NCI-H187 treated with DMSO at 0.1 percent for 48 hours (cell line): ENCODE measurements around the gene TSPAN3.

Experiments
- DNase-seq: peaks from one replicate; lab custom pipeline; 2025; lab: John Stamatoyannopoulos, UW

The TSPAN3 gene

GRCh38 chr15:77009646-77010311 lies 61.1 kb downstream of the TSPAN3 start:
- DNase-seq = no peak

- no peak for DNase-seq
Measured at GRCh38 chr15:77009176-77009575, 61.7 kb downstream of the TSPAN3 start.

GRCh38 chr15:77004189-77004588 lies 66.7 kb downstream of the TSPAN3 start:
- DNase-seq = no peak

GRCh38 chr15:77002954-77003912 lies 67.7 kb downstream of the TSPAN3 start:
- no peak for DNase-seq

GRCh38 chr15:77002436-77002835 lies 68.5 kb downstream of the TSPAN3 start:
- DNase-seq = no peak

GRCh38 chr15:77001966-77002365 lies 68.9 kb downstream of the TSPAN3 start:
- no peak for DNase-seq

GRCh38 chr15:77001351-77001750 lies 69.6 kb downstream of the TSPAN3 start:
- DNase-seq = no peak

GRCh38 chr15:76999996-77000395 lies 70.9 kb downstream of the TSPAN3 start:
- no peak for DNase-seq

- DNase-seq = no peak
Measured at GRCh38 chr15:76998663-76999285, 72.1 kb downstream of the TSPAN3 start.

GRCh38 chr15:76996526-76997401 lies 74.1 kb downstream of the TSPAN3 start:
- no peak for DNase-seq

- DNase-seq = no peak
Measured at GRCh38 chr15:76996076-76996525, 74.8 kb downstream of the TSPAN3 start.

- DNase-seq = no peak
Measured at GRCh38 chr15:76994971-76995945, 75.7 kb downstream of the TSPAN3 start, which contains the start of gene PSTPIP1. Gene PSTPIP1, plus strand, starts transcription at chr15:76995126. Its CDS starts 448 bp downstream, at chr15:76995574.

GRCh38 chr15:76994496-76994895 lies 76.4 kb downstream of the TSPAN3 start:
- DNase-seq = no peak

GRCh38 chr15:76994001-76994400 lies 76.9 kb downstream of the TSPAN3 start:
- DNase-seq = no peak

GRCh38 chr15:76993114-76993725 lies 77.7 kb downstream of the TSPAN3 start:
- no peak for DNase-seq

GRCh38 chr15:76991741-76992645 lies 78.9 kb downstream of the TSPAN3 start:
- DNase-seq = no peak
